Endometrial microvascular endothelial cells (primary cell): ENCODE results near the gene PCDHGC4. TPM values are rescaled to one million over a fixed set of nuclear protein-coding genes. Genes with fewer than 3 reads are reported as not detected.

Experiments
- in situ Hi-C: cut with HindIII; loops from 2 replicates; pipeline ENCODE4 v1.10.0; 2017; ENCODE audit warnings: low sequenced_read_pairs, low pct_unique_long_range_greater_than_20kb; ENCODE audit errors: inconsistent ontology term
- total RNA-seq: library from RNA; depleted of rRNA; stranded (reverse); fragments of >200 nt; gene quantifications from one replicate; pipeline ENCODE4 v1.2.3, GENCODE V29; 2015; ENCODE audit errors: inconsistent ontology term

PCDHGC4 gene
- total RNA-seq, 1 donor from 2014 or later: not detected

GRCh38 chr5:141521244-141521781 is 36.5 kb downstream of the PCDHGC4 start:
- in situ Hi-C loops: no loop called here

DNA sequence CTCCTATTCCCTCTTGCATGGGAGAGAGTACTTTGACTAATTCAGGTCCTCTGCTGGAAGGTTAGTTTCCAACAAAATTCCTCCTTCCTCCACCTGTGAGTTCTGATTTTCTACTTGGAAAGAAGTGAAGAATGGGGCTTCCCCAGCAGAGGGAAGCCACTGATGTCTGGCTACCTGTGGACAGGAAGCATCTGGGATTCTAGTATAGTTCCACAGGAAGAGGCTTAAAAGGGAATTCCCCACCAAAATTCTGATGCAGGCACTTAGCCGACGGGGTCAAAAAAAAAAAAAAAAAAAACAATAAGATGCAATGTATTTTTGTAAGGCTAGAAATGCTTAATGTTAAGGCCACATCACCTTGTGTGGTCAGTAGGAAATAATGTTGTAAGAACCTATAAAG is 37.5 kb downstream of the PCDHGC4 start:
- in situ Hi-C loops: no loop called here

GRCh38 chr5:141523991-141524390 is 39.2 kb downstream of the PCDHGC4 start:
- in situ Hi-C loops: no loop called here

DNA sequence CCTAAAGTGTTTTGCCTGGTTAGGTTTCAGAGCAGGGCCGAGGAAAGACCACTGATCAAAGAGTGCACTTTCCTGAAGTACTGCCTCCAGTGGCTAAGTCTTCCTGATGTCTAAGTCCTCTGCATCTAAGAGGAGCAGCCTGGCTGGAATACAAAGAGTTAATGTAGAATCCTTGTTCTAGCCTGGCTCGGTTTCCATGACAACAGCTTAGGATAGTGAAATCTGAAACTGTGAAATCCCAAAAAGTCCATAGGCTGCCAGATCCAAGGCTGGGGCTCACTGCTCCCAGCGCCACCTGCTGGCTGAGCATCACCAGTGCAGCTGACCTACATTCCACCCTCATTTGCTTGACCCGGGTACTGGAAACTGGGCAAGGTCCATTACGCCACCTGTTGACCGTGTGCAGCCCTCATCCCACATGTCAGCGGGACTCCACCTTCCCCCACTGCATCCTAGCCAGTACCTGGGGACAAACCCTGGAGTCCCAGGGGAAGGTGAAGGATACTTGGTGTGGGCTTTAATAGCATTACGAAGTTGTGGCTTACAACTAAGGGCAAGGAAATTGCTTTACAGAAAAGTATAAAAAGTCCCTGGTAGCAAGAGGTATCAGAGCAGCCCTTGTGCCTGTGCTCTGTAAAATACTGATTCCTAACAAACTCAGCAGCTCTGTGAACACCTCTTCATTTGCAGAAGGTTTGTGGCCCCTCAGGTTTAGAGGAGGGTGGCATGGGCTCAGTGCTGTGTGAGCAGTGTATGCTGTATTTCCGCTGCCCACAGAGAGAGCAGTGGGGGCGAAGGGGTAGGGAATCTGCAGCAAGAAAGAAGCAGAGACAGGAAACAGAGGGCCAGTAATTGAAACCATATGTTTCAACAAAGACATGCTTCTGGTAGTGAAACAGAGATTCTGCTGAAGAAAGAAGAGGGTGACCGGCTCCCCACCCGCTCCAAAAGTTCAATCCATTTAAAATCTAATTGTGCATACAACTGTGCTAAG is 40.1 kb downstream of the PCDHGC4 start:
- in situ Hi-C loops: no loop called here

- in situ Hi-C loops: no loop called here
These were observed 40.8 kb downstream of the PCDHGC4 start for GRCh38 chr5:141525653-141526052.

- in situ Hi-C loops: no loop called here
These were observed 42.6 kb downstream of the PCDHGC4 start for GRCh38 chr5:141527426-141527825.

DNA sequence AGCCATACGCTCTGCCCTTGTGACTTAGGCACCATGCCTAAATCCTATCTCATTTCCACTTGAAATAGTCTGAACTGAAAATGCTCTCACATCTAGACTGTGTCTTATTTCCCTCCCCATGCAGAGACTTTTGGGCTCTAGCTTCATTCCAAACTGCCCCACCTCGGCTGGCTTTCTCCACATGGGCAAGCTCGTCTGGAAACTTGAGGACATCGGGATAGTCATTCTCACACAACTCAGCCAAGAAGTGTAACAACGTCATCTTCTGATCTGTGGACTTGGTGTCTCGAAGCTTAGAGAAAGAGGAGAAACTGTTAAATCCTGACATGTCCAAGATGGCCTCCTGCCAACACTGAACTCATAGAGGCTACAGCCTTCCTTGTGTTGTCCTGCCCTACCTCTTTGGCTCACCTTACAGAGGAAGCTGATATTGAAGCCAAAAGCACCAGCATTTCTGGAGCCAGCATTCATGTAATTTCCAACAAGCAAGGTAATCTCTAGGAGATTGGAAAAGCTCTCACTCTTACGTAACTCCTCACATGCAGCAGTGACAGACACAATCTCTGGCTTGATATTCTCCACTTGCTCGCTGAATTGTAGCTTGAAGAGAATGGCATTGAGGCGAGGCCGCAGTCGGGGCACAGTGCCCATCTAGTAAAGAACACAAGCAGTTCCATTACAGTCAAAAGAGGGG is 43.6 kb downstream of the PCDHGC4 start:
- in situ Hi-C loops: no loop called here

GRCh38 chr5:141529002-141529401 is 44.2 kb downstream of the PCDHGC4 start:
- in situ Hi-C loops: no loop called here

- in situ Hi-C loops: no loop called here
These were observed 45.0 kb downstream of the PCDHGC4 start for GRCh38 chr5:141529873-141530272.

DNA sequence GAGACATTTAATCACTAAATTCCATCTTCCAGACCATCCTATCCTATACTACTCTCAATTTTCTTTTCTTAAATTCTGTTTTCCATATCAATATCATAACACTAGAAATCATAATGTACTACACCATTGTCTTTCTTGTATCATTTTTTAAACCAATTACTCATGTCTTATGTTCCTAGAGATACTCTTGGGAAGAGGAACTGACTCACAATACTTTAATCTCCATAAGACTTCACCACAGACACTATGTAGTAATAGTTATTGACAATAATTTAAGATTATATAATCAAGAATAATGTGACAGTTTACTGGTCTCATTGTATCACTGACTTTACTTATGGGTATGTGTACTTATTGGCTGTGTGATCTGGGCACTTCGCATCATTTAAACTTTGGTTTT is 47.9 kb downstream of the PCDHGC4 start:
- in situ Hi-C loops: no loop called here

DNA sequence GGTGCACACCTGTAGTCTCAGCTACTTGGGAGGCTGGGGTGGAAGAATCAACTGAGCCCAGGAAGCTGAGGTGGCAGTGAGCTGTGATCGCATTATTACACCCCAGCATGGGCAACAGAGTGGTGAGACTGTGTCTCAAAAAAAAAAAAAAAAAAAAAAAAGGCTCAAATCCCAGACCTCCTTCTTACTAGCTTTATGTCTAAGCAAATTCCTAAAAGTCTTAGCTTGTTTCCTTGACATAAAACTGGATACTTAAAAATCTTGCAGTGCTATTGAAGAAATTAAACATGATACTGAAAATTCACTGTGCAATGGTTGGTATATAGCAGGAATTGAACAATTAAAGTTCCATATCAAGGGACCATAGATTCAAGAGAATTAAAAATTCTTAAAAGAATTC is 49.1 kb downstream of the PCDHGC4 start:
- in situ Hi-C loops: no loop called here

GRCh38 chr5:141534492-141535213 is 49.8 kb downstream of the PCDHGC4 start:
- in situ Hi-C loops: no loop called here

Other genes with a start within 250 kb of the PCDHGC4 start
- not detected for gene PCDHB15, start 239.6 kb upstream of the PCDHGC4 start, total RNA-seq
- gene SLC25A2, start 181.0 kb upstream of the PCDHGC4 start, total RNA-seq: 0.09 TPM
- 45.0 TPM for gene TAF7, start 164.2 kb upstream of the PCDHGC4 start, total RNA-seq
- 0.09 TPM for gene PCDHGA1, start 154.5 kb upstream of the PCDHGC4 start, total RNA-seq
- 0.84 TPM for gene PCDHGA2, start 146.3 kb upstream of the PCDHGC4 start, total RNA-seq
- gene PCDHGA3, start 141.2 kb upstream of the PCDHGC4 start, total RNA-seq: 1.3 TPM
- gene PCDHGB1, start 134.9 kb upstream of the PCDHGC4 start, total RNA-seq: 0.74 TPM
- gene PCDHGA4, start 130.0 kb upstream of the PCDHGC4 start, total RNA-seq: 3.2 TPM
- 2.0 TPM for gene PCDHGB2, start 125.0 kb upstream of the PCDHGC4 start, total RNA-seq
- gene PCDHGA5, start 120.9 kb upstream of the PCDHGC4 start, total RNA-seq: 0.46 TPM
- 0.65 TPM for gene PCDHGB3, start 114.8 kb upstream of the PCDHGC4 start, total RNA-seq
- gene PCDHGA6, start 111.1 kb upstream of the PCDHGC4 start, total RNA-seq: 1.2 TPM
- 1.0 TPM for gene PCDHGA7, start 102.3 kb upstream of the PCDHGC4 start, total RNA-seq
- 2.4 TPM for gene PCDHGB4, start 97.3 kb upstream of the PCDHGC4 start, total RNA-seq
- gene PCDHGA8, start 92.4 kb upstream of the PCDHGC4 start, total RNA-seq: under 0.01 TPM
- gene PCDHGB5, start 87.1 kb upstream of the PCDHGC4 start, total RNA-seq: 3.7 TPM
- gene PCDHGA9, start 82.3 kb upstream of the PCDHGC4 start, total RNA-seq: 0.19 TPM
- gene PCDHGB6, start 77.0 kb upstream of the PCDHGC4 start, total RNA-seq: 1.0 TPM
- gene PCDHGA10, start 72.0 kb upstream of the PCDHGC4 start, total RNA-seq: 1.1 TPM
- gene PCDHGB7, start 67.4 kb upstream of the PCDHGC4 start, total RNA-seq: 1.2 TPM
- 4.5 TPM for gene PCDHGA11, start 64.0 kb upstream of the PCDHGC4 start, total RNA-seq
- gene PCDHGA12, start 54.5 kb upstream of the PCDHGC4 start, total RNA-seq: 0.74 TPM
- 8.1 TPM for gene PCDHGC3, start 9.1 kb upstream of the PCDHGC4 start, total RNA-seq
- gene PCDHGC5, start 4.1 kb downstream of the PCDHGC4 start, total RNA-seq: not detected
- 91.6 TPM for gene DIAPH1, start 134.0 kb downstream of the PCDHGC4 start, total RNA-seq
- gene HDAC3, start 151.8 kb downstream of the PCDHGC4 start, total RNA-seq: 43.5 TPM
- 9.0 TPM for gene RELL2, start 152.0 kb downstream of the PCDHGC4 start, total RNA-seq
- gene FCHSD1, start 166.4 kb downstream of the PCDHGC4 start, total RNA-seq: 68.2 TPM
- 58.1 TPM for gene ARAP3, start 197.2 kb downstream of the PCDHGC4 start, total RNA-seq